PC-3 (cell line): Measurements from ENCODE around the gene MAP2.

Experiments
- EZH2 ChIP-seq: fragments of 300-600 bp; sonication (generic); IDR thresholded peaks from one replicate; pipeline ENCODE4 v1.6.1; 2017; ENCODE audit warnings: antibody characterized with exemption, mild to moderate bottlenecking, low read length; ENCODE audit not compliant: unreplicated experiment
- EZH2phosphoT487 ChIP-seq: fragments of 300-600 bp; sonication (generic); IDR thresholded peaks from 2 replicates; pipeline ENCODE4 v1.6.1; 2018; ENCODE audit warnings: mild to moderate bottlenecking, antibody characterized with exemption, low read length, borderline replicate concordance
- TF ChIP-seq, protein P1 (sequence below): fragments of 300-600 bp; sonication (generic); conservative IDR thresholded peaks from 2 replicates; pipeline ENCODE4 v1.5.1; 2017; ENCODE audit warnings: antibody characterized with exemption, low read depth, mild to moderate bottlenecking, low read length

DNA sequence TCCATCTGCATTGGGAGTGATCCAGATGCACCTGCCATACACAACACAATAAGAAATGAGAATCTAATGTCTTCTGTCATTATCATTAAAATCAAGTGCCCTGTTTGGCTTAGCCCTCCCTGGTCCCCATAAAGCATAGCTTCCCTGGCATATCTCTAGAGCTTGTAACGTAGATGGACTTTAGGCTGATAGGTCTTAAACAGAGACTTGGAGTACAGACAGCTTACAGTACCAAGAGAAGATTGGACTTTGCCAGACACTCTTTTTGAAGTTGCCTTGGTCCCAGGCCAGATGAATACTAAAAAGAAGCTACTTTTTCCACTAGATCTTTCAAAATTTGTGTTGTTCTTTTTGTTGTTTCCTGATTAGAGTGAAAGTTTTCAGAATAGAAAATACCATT, 261.5 kb downstream of the MAP2 start:
- TF ChIP-seq, protein P1, sequence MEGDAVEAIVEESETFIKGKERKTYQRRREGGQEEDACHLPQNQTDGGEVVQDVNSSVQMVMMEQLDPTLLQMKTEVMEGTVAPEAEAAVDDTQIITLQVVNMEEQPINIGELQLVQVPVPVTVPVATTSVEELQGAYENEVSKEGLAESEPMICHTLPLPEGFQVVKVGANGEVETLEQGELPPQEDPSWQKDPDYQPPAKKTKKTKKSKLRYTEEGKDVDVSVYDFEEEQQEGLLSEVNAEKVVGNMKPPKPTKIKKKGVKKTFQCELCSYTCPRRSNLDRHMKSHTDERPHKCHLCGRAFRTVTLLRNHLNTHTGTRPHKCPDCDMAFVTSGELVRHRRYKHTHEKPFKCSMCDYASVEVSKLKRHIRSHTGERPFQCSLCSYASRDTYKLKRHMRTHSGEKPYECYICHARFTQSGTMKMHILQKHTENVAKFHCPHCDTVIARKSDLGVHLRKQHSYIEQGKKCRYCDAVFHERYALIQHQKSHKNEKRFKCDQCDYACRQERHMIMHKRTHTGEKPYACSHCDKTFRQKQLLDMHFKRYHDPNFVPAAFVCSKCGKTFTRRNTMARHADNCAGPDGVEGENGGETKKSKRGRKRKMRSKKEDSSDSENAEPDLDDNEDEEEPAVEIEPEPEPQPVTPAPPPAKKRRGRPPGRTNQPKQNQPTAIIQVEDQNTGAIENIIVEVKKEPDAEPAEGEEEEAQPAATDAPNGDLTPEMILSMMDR = no peak
- TF ChIP-seq EZH2phosphoT487 (no peak), EZH2 (no peak)
